T-cell (primary cell): ENCODE data around the gene SMURF2. TPM values are rescaled to one million over a fixed set of nuclear protein-coding genes. Genes with fewer than 3 reads are reported as not detected.
A peak's percentile ranks its signal among the peaks of the same experiment; 100 is the strongest.

ENCODE experiments used
- ATAC-seq, 4 experiments: fragments of 200-7000 bp in 3 of 4; fragments of 150-1000 bp in 1 of 4; cut with Tn5 transposase; replicated peaks in 1 of 4; 1 replicate in 3 of 4; 2 replicates in 1 of 4; pipeline ENCODE4 v1.10.0; 2021; ENCODE audit warnings: moderate library complexity in 3 of 4, mild to moderate bottlenecking in 2 of 4, moderate number of reproducible peaks in 1 of 4
- CTCF ChIA-PET, 2 donors: fragments of 300-600 bp; sonication (Branson Sonifier 250); formaldehyde crosslinking; loops; one replicate each; lab custom pipeline; 2022; ENCODE audit warnings: antibody characterized with exemption in 2 of 2; lab: Charles Lee
- POLR2A ChIA-PET, 2 donors: fragments of 300-600 bp; sonication (Branson Sonifier 250); formaldehyde crosslinking; loops; one replicate each; lab custom pipeline; 2022; ENCODE audit warnings: antibody characterized with exemption in 2 of 2; lab: Charles Lee
- DNase-seq, 35 experiments: peaks; one replicate each; pipeline versions ENCODE4 v3.0.0 to v3.0.0-alpha.2; 2013 to 2023
- H3K27ac ChIP-seq: one replicate; pipeline ENCODE4 v1.5.1; 2013; ENCODE audit warnings: low read length
- H3K27me3 ChIP-seq, 2 experiments: replicated peaks in 1 of 2; 1 replicate in 1 of 2; 2 replicates in 1 of 2; pipeline versions ENCODE4 v1.6.1 to v1.7.0; 2013; ENCODE audit warnings: low read length in 1 of 2, mixed read lengths in 1 of 2; ENCODE audit not compliant: control insufficient read depth in 2 of 2, insufficient read depth in 2 of 2; ENCODE audit errors: extremely low read depth in 1 of 2
- H3K36me3 ChIP-seq, 2 donors: 1 replicate in 1 of 2; 2 replicates in 1 of 2; pipeline versions ENCODE4 v1.6.1 to v1.7.0; 2013; ENCODE audit warnings: low read length in 1 of 2; ENCODE audit not compliant: control insufficient read depth in 2 of 2, insufficient read depth in 1 of 2; ENCODE audit errors: extremely low read depth in 1 of 2
- H3K4me1 ChIP-seq, 2 experiments: 1 replicate in 1 of 2; 2 replicates in 1 of 2; pipeline versions ENCODE4 v1.6.1 to v1.7.0; 2013; ENCODE audit warnings: low read length in 2 of 2, mixed read lengths in 1 of 2; ENCODE audit not compliant: insufficient read depth in 2 of 2, control insufficient read depth in 1 of 2; ENCODE audit errors: extremely low read depth in 1 of 2
- H3K4me3 ChIP-seq, 2 donors: 1 replicate in 1 of 2; 2 replicates in 1 of 2; pipeline versions ENCODE4 v1.5.1 to v1.7.0; 2013; ENCODE audit warnings: mild to moderate bottlenecking in 2 of 2, low read length in 1 of 2, moderate library complexity in 1 of 2; ENCODE audit not compliant: control insufficient read depth in 1 of 2; ENCODE audit errors: extremely low read depth in 1 of 2
- H3K9me3 ChIP-seq: 2 replicates; pipeline ENCODE4 v1.7.0; 2013
- H3K27ac Mint-ChIP-seq, 2 donors: one replicate each; pipeline ENCODE4 v1.8.0; 2020 to 2021; ENCODE audit warnings: mild to moderate bottlenecking in 2 of 2, mixed read lengths in 2 of 2
- H3K27me3 Mint-ChIP-seq, 2 donors: one replicate each; pipeline ENCODE4 v1.8.0; 2021 to 2022; ENCODE audit warnings: mixed read lengths in 2 of 2
- H3K36me3 Mint-ChIP-seq: one replicate; pipeline ENCODE4 v1.8.0; 2021; ENCODE audit warnings: mixed read lengths
- H3K4me1 Mint-ChIP-seq, 3 donors: one replicate each; pipeline ENCODE4 v1.8.0; 2020 to 2022; ENCODE audit warnings: mixed read lengths in 3 of 3, mild to moderate bottlenecking in 1 of 3
- H3K4me3 Mint-ChIP-seq, 3 donors: one replicate each; pipeline ENCODE4 v1.8.0; 2020 to 2022; ENCODE audit warnings: mild to moderate bottlenecking in 3 of 3, mixed read lengths in 3 of 3, moderate library complexity in 3 of 3
- H3K9me3 Mint-ChIP-seq, 3 donors: one replicate each; pipeline ENCODE4 v1.8.0; 2020 to 2022; ENCODE audit warnings: mixed read lengths in 3 of 3
- WGBS: methylation state at CpG from one replicate; pipeline ENCODE4 v1.1.5; 2013; ENCODE audit warnings: missing lambda C conversion rate; ENCODE audit not compliant: insufficient coverage; 5-methylcytosine and 5-hydroxymethylcytosine counted together
- total RNA-seq, 35 experiments: library from RNA in 6 of 35; stranded (reverse) in 6 of 35; fragments of 120-200 nt in 1 of 35; gene quantifications; one replicate each; pipeline versions ENCODE4 v1.2.1 to v1.2.4 and lab custom pipeline; 2013 to 2026

SMURF2 gene
- total RNA-seq, 5 donors from 2014 or later (not counting 1 experiment from before 2014, with no cell fraction given), result 27.4 to 36.6 (median 34.8) TPM

DNA sequence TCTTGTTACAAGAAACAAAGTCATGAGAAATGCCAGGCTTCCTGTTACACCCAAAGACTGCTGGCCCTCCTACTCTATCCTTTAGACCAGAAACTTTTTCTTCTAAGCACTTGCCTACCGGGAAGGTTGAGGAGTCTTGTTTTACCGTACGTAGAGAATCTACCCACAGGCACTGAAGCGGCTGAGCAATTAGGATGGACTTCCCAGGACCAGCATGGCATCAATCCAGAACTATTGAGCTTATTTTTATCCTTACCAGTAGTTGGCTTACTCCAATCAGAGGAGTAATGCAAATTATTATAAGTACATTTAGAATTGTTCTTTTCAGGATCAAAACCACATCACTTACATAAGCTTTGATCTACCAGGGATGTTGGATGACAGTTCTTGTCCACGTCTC, 129.7 kb downstream of the SMURF2 start:
- Histone ChIP-seq H3K9me3 (no peaks in the 10 kb centered on the region), H3K4me3 (no peak overlapping the region), H3K27ac (no peak overlapping the region), H3K36me3 (peaks cover 6 to 96% of the 10 kb centered on the region in 2 donors), H3K4me1 (no peaks in the 10 kb centered on the region), H3K27me3 (no peaks in the 10 kb centered on the region)
- Mint-ChIP-seq H3K9me3 (no peaks in the 10 kb centered on the region), H3K4me3 (no peak overlapping the region), H3K27me3 (no peaks in the 10 kb centered on the region), H3K36me3 (peaks cover 66% of the 10 kb centered on the region), H3K27ac (peak overlapping the region in 1 of 2 donors; percentile 40), H3K4me1 (no peaks in the 10 kb centered on the region)
- 67% methylated on average over 1 of the region's 5 CpGs for WGBS
- ChIA-PET POLR2A (interaction anchor here (0.7 to 0.8 kb wide), 3 partner anchors 22 to 202 kb away, joined by 3 to 4 read pairs (median 4); no protein-coding TSS in a partner anchor), CTCF (no interaction called here)
- ATAC-seq (no peak), DNase-seq (no peak)

DNA sequence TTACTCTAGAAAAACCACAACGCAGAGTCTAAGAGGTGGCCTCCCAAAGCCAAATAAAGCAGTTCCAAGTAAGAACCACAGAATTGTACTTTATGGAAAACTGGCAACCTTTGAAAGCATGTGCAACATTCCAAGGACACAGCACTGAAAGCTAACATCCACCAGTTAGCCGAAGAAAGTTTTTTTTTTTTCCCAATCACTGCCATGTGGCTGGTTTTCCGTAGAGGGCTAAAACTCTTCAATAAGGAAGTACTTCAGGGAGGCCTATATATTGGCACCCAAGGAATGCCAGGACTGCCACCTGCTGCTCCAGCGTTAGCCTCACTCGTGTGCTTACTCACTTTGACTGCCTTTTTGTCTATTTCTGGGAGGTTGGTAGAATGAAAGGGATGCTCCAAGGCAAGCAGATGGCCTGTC, 130.1 kb downstream of the SMURF2 start:
- no peaks in the 10 kb centered on the region for H3K27me3 ChIP-seq
- no peak for ATAC-seq
- Mint-ChIP-seq H3K4me3 (no peak overlapping the region), H3K4me1 (peaks cover 0 to 4% (median 0%) of the 10 kb centered on the region in 3 donors), H3K27ac (no peak overlapping the region), H3K9me3 (no peaks in the 10 kb centered on the region), H3K27me3 (no peaks in the 10 kb centered on the region), H3K36me3 (peaks cover 63% of the 10 kb centered on the region)
- H3K4me1 ChIP-seq, result no peaks in the 10 kb centered on the region
- H3K4me3 ChIP-seq, result no peak overlapping the region
- H3K9me3 ChIP-seq, result no peaks in the 10 kb centered on the region
- DNase-seq, result no peak
- peaks cover 9 to 96% of the 10 kb centered on the region in 2 donors for H3K36me3 ChIP-seq
- ChIA-PET CTCF (no interaction called here), POLR2A (interaction anchor here (0.7 kb wide), 3 partner anchors 24 to 203 kb away, joined by 3 to 5 read pairs (median 3); no protein-coding TSS in a partner anchor)
- WGBS, result 94% methylated on average over 2 of the region's 5 CpGs
- no peak overlapping the region for H3K27ac ChIP-seq

DNA sequence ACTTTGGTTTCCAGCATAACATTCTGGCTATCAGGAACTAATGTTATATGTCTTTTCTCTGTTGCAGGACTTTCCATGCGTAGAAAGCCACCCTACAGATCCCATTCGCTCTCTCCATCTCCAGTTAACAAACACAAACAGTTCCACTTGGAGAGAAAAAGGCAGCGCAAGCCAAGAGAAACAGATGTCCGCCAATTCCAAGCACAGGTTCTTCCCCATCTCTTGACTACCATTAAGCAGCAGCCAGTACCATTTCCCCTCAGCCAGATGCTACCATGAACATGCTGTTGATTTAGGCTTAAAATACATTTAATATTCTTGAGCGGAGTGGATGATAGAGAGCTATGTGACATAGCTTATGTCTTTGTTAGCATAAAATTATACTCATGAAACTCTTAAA, 132.9 kb downstream of the SMURF2 start:
- 100% methylated on average over 2 of the region's 5 CpGs for WGBS
- DNase-seq (no peak), ATAC-seq (no peak)
- Mint-ChIP-seq H3K9me3 (no peaks in the 10 kb centered on the region), H3K27ac (no peak overlapping the region), H3K27me3 (no peaks in the 10 kb centered on the region), H3K4me1 (peaks cover 0 to 14% (median 0%) of the 10 kb centered on the region in 3 donors), H3K4me3 (no peak overlapping the region), H3K36me3 (peaks cover 66% of the 10 kb centered on the region)
- Histone ChIP-seq H3K4me1 (no peaks in the 10 kb centered on the region), H3K4me3 (no peak overlapping the region), H3K27ac (no peak overlapping the region), H3K27me3 (no peaks in the 10 kb centered on the region), H3K36me3 (peaks cover 7 to 99% of the 10 kb centered on the region in 2 donors), H3K9me3 (no peaks in the 10 kb centered on the region)
- ChIA-PET CTCF (no interaction called here), POLR2A (no interaction called here)

DNA sequence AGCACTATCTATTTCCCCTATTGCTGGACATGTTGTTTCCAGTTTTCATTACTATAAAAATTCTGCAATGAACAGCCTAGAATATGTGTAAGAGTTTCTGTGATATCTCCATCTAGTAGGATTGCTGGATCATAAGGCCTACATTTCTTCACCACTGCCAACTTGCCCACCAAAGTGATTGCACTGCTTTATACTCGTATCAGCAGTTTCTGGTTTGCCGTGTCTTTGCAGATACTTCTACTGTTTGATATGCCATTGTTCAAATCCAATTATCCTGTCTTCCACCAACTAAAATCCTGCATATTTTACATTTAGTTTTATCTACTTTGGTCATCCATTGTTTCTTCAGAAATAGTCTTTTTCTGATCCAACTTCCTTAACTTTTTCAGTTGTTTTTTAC, 134.2 kb downstream of the SMURF2 start:
- Histone ChIP-seq H3K4me3 (no peak overlapping the region), H3K9me3 (no peaks in the 10 kb centered on the region), H3K27ac (no peak overlapping the region), H3K36me3 (peaks cover 7 to 96% of the 10 kb centered on the region in 2 donors), H3K4me1 (no peaks in the 10 kb centered on the region), H3K27me3 (no peaks in the 10 kb centered on the region)
- H3K27me3 Mint-ChIP-seq, result no peaks in the 10 kb centered on the region
- DNase-seq (no peak), ATAC-seq (no peak)
- H3K27ac Mint-ChIP-seq, result peak overlapping the region in 1 of 2 donors; percentile 16
- H3K9me3 Mint-ChIP-seq, result no peaks in the 10 kb centered on the region
- ChIA-PET POLR2A (interaction anchor here in 1 of 2 donors (0.9 kb wide), 1 partner anchor 31 kb away, joined by 3 read pairs; the partner anchor contains the start of gene POLG2), CTCF (no interaction called here)
- H3K36me3 Mint-ChIP-seq, result peaks cover 63% of the 10 kb centered on the region
- H3K4me3 Mint-ChIP-seq, result no peak overlapping the region
- peaks cover 0 to 19% (median 0%) of the 10 kb centered on the region in 3 donors for H3K4me1 Mint-ChIP-seq
- 100% methylated on average over 2 of the region's 2 CpGs for WGBS

DNA sequence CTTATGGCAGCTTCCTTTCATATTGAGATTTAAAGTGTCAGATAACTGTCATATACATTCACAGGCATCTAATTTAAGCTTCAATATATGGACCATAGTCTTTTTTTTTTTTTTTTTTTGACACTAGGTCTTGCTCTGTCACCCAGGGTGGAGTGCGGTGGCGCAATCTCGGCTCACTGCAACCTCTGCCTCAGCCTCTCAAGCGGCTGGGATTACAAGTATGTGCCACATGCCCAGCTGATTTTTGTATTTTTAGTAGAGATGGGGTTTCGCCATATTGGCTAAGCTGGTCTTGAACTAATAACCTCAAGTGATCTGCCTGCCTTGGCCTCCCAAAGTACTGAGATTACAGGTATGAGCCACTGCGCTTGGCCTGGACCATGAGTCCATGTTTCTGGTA, 141.7 kb downstream of the SMURF2 start:
- Histone ChIP-seq H3K36me3 (peaks cover 20 to 74% of the 10 kb centered on the region in 2 donors), H3K4me3 (no peak overlapping the region), H3K27ac (no peak overlapping the region), H3K9me3 (no peaks in the 10 kb centered on the region), H3K4me1 (no peaks in the 10 kb centered on the region), H3K27me3 (no peaks in the 10 kb centered on the region)
- no peak overlapping the region for H3K4me3 Mint-ChIP-seq
- no peaks in the 10 kb centered on the region for H3K27me3 Mint-ChIP-seq
- H3K9me3 Mint-ChIP-seq, result no peaks in the 10 kb centered on the region
- H3K27ac Mint-ChIP-seq, result no peak overlapping the region
- peaks cover 9 to 14% (median 9%) of the 10 kb centered on the region in 3 donors for H3K4me1 Mint-ChIP-seq
- H3K36me3 Mint-ChIP-seq, result peaks cover 43% of the 10 kb centered on the region
- 100% methylated on average over 1 of the region's 6 CpGs for WGBS
- DNase-seq, result no peak
- no peak for ATAC-seq
- ChIA-PET POLR2A (interaction anchor here (0.6 kb wide), 4 partner anchors 8 to 430 kb away, joined by 3 to 8 read pairs (median 4); no protein-coding TSS in a partner anchor), CTCF (no interaction called here)

DNA sequence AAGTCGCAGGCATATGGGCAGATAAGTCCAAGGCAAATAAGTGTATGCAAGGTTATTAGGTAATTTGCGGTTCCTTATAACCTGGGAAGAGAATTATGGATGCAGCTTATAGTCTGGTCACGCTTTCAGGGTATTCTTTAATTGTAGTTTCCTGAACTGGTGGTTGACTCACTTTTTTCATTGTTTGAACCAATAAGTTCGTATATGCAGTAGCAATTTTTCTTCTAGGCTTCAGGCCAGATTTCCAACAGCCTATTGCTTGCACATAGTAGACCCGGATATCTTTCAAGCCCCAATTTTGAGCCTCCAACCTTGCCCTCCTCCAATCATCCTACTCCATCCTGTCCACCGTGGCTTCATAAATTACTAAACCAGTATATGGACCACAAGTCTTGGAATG, 142.5 kb downstream of the SMURF2 start:
- Histone ChIP-seq H3K27ac (no peak overlapping the region), H3K4me1 (no peaks in the 10 kb centered on the region), H3K9me3 (no peaks in the 10 kb centered on the region), H3K36me3 (peaks cover 20 to 74% of the 10 kb centered on the region in 2 donors), H3K4me3 (no peak overlapping the region), H3K27me3 (no peaks in the 10 kb centered on the region)
- Mint-ChIP-seq H3K27ac (no peak overlapping the region), H3K4me3 (no peak overlapping the region), H3K36me3 (peaks cover 48% of the 10 kb centered on the region), H3K4me1 (peaks cover 12 to 20% (median 14%) of the 10 kb centered on the region in 3 donors), H3K9me3 (no peaks in the 10 kb centered on the region), H3K27me3 (no peaks in the 10 kb centered on the region)
- ATAC-seq (no peak), DNase-seq (no peak)
- ChIA-PET POLR2A (interaction anchor here (0.6 kb wide), 3 partner anchors 9 to 431 kb away, joined by 3 to 4 read pairs (median 4); no protein-coding TSS in a partner anchor), CTCF (interaction anchor here in 1 of 2 donors (0.5 kb wide), 1 partner anchor 64 kb away, joined by 3 read pairs; no protein-coding TSS in a partner anchor)
- 100% methylated on average over 3 of the region's 6 CpGs for WGBS
